Glomerular visceral epithelial cell (primary cell): ENCODE data around the gene SUV39H2.
"Not testable (repeated sequence)": the region's sequence is repeated elsewhere in the genome, so short reads cannot be mapped to it uniquely, and the experiment has no call there.

Source experiments
- DNase-seq: peaks from one replicate; pipeline ENCODE4 v3.0.0-alpha.2; 2016; ENCODE audit errors: extremely low spot score

Gene SUV39H2

DNA sequence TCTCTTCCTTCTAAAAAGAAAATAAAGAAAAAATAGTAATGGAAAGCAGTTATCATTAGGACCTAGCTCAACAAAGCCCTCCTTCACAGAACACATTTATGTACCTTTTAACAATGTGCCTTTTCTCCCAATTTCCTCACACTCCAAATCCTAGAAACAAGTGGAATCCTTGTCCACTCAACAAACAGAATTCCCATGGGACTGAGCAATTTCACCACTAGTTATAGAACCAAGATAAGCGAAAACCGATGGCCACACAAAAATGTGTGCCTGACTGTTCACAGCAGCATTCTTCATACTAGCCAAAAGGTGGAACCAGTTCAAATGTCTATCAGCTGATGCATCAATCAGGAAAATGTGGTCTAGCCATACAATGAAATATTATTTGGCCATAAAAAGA lies 57.9 kb downstream of the SUV39H2 start:
- no peak for DNase-seq

DNA sequence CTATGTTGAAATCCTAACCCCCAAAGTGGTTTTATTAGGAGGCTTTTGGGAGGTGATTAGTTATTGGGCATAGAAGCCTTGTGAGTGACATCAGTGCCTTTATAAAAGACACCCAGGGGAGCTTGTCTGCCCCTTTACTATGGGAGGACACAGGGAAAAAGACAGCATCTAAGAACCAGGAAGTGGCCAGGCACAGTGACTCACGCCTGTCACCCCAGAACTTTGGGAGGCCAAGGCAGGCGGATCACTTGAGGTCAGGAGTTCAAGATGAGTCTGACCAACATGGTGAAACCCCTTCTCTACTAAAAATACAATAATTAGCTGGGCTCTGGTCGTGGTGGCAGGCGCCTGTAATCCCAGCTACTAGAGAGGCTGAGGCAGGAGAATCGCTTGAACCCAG lies 60.3 kb downstream of the SUV39H2 start:
- peak; percentile 44 for DNase-seq

DNA sequence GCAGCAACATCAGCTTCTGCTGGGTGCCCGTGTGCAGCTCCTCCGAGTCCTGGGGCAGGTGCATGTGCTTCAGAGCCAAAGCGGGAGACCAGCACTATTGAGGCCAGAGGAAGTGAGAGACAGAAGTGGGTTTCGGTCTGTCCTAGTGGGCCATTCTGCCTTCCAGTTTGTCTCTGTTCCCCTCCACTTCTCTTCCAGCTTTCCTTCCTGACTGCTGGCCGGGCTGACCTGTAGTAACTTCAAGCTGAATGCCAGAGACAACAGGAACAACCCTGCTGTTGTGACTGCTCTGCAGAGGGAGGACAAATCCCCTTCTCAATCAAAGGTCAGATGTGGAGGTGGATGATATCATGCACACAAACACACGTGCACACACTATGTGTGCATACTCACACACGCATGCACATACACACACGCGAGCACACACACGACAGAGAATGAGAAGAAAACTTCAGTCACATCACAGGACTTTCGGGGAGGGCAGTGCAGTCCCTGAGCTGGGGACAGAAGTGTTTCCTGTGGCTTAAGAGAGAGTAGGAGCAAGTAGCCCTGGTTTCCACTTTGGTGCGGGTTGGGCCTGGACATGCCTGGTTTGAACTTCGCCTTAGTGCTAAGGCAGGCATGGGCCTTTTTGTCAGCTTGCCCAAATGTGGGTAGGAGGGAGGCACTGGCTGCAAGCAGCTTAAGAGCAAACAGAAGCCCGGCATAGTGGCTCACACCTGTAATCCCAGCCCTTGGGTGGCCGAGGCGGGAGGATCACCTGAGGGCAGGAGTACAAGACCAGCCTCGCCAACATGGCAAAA lies 63.7 kb downstream of the SUV39H2 start:
- not testable (repeated sequence) for DNase-seq

DNA sequence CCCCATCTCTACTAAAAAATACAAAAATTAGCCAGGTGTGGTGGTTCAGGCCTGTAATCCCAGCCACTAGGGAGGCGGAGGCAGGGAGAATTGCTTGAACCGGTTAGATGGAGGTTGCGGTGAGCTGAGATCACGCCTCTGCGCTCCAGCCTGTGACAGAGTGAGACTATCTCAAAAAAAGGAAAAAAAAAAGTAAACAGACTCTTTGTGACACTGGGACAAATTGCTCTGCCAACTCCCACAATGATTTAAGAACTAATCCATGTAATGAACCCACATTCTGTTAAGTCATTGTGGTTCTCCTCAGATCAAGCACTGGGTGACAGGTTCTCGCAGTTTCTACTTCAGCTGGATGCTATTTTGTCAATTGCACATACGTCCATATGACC lies 64.3 kb downstream of the SUV39H2 start:
- not testable (repeated sequence) for DNase-seq

DNA sequence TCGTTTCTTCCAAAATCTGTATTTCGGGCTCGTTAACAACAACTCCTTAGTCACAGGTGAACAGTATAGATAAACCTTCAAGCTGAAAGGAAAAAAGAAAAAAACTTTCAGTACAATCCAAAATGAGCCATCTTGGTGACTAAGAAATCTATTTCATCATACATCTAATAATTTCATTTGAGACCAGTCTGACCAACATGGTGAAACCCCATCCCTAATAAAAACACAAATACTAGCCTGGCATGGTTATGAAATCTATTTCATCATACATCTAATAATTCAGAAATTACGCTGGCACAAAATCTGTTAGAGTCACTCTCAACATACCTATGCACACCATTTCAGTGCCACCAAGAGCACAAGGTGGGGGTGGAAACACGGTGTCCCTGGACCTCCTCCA lies 66.4 kb downstream of the SUV39H2 start:
- DNase-seq: no peak

DNA sequence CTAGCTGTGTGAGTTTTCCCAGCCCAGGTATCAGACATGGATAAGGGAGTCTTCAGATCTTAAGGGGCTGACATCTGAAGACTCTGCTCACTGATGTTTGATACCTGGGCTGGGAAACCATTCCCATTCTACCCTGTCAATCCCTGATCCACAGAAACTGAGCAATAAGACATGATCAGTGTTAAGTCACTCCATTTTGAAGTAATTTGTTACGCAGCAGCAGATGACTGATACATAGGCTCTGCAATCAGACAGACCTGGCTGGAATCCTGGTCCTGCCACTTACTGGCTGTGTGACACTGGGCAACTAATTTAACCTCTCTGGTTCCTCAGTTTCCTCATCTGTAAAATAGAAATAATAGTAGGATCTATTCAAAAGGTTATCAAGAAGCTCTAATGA lies 68.6 kb downstream of the SUV39H2 start:
- no peak for DNase-seq

DNA sequence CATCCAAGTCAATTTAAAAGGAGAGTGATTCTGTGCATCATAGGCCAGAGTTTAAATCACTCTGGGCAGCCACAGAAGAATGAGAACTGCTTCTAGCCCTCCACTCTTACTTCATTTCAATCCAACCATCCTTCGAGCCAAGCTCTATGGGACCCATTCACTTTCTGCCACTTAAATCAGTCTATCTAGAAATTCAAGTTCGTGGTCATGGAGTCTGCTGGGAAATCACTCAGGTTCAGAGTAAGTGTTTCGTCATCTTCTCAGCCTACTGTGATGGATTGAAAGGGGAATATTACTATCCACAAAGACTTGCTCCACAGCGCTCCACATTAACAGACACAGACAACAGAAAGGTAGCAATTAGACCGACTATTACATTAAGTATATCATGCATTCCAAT lies 70.6 kb downstream of the SUV39H2 start:
- no peak for DNase-seq

DNA sequence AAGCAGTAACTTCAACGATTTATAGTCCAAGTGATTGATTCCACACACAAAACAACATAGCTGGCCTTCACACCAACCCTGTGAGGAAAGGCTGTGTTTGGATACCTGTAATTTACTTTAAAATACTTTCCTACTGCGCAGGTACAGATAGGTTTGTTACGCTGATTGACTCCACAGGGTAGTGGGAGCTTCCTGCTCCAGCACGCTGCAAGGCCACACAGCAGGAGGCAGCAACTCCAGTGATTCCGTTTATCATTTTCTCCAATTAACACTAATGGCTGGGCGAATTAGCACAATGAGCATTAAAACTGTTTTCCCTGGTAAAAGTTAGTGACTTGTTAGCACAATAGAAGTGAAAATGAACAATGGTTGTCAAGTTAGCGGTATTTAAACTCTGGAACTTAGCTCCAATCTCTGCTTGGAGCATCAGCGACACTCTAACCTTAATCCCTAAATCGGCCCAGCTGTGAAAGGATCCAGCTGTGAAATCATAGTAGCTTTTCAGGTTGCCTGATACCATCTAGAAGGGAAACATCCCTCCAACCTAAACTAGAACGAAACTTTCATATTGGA lies 74.3 kb downstream of the SUV39H2 start:
- no peak for DNase-seq

DNA sequence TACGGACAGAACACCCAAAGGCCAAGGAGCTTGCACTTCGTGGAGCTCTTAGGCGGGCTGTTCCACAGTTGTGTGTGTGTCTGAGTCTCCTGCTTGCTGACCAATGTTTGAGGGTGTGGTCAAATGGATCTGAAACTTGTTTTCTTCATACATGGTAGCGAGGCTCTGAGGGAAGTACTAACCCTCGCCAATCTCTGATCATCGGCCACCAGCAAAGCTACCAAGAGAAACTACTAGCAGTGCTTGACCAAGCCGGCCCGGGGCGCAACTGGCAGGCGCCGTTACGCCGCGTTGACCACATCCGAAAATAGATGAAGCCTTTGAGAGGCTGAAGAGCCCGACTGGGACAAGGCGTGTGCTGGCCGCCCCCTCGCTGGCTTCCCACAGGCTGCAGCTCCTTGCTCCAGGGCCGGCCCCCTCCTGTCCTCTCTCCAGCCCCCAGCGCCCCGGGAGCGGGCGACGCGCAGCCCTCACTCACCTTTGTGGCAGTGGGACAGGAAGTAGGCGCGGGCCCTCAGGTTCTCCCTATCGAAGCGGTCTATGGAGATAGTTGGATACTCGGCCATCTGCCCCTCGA lies 74.8 kb downstream of the SUV39H2 start:
- peak; percentile 73 for DNase-seq
